GM23248 (cell line): ENCODE results near the gene NSD2.
"Not testable (repeated sequence)": the region's sequence is repeated elsewhere in the genome, so short reads cannot be mapped to it uniquely, and the experiment has no call there.

Experiments used
- EZH2 ChIP-seq: fragments of 200-600 bp; sonication (generic); IDR thresholded peaks from 2 replicates; pipeline ENCODE4 v1.6.1; 2018; ENCODE audit warnings: antibody characterized with exemption, mild to moderate bottlenecking; ENCODE audit not compliant: insufficient read depth, poor library complexity, severe bottlenecking
- EZH2phosphoT487 ChIP-seq: fragments of 200-600 bp; sonication (generic); IDR thresholded peaks from 2 replicates; pipeline ENCODE4 v1.6.1; 2018; ENCODE audit warnings: antibody characterized with exemption, moderate library complexity, mild to moderate bottlenecking, low read depth; ENCODE audit not compliant: insufficient read depth

GRCh38 chr4:2003361-2003760 is 132.2 kb downstream of the NSD2 start:
- TF ChIP-seq EZH2, EZH2phosphoT487: not testable (repeated sequence)
